Activated CD8-positive, alpha-beta T cell treated with anti-CD3 and anti-CD28 coated beads for 36 hours (primary cell): ENCODE measurements around the gene CRYGD. TPM values are rescaled to one million over a fixed set of nuclear protein-coding genes. Genes with fewer than 3 reads are reported as not detected.

ENCODE experiments used
- ATAC-seq: fragments of 200-7000 bp; cut with Tn5 transposase; one replicate; pipeline ENCODE4 v1.10.0; 2021; ENCODE audit warnings: mild to moderate bottlenecking, moderate library complexity
- CTCF ChIA-PET: fragments of 350-600 bp; sonication (Branson Sonifier 250); formaldehyde crosslinking; loops from one replicate; lab custom pipeline; 2021; ENCODE audit warnings: antibody characterized with exemption; lab: Charles Lee
- POLR2A ChIA-PET: fragments of 350-600 bp; sonication (Branson Sonifier 250); formaldehyde crosslinking; loops from one replicate; lab custom pipeline; 2021; ENCODE audit warnings: antibody characterized with exemption; lab: Charles Lee
- DNase-seq: peaks from one replicate; pipeline ENCODE4 v3.0.0-alpha.2; 2020
- H3K27ac Mint-ChIP-seq: one replicate; pipeline ENCODE4 v1.8.0; 2021; ENCODE audit warnings: mild to moderate bottlenecking, mixed read lengths
- H3K27me3 Mint-ChIP-seq: one replicate; pipeline ENCODE4 v1.8.0; 2021; ENCODE audit warnings: mixed read lengths
- H3K36me3 Mint-ChIP-seq: one replicate; pipeline ENCODE4 v1.8.0; 2021; ENCODE audit warnings: low read depth, mixed read lengths
- H3K4me1 Mint-ChIP-seq: one replicate; pipeline ENCODE4 v1.8.0; 2021; ENCODE audit warnings: low read depth, mixed read lengths
- H3K4me3 Mint-ChIP-seq: one replicate; pipeline ENCODE4 v1.8.0; 2021; ENCODE audit warnings: mild to moderate bottlenecking, moderate library complexity, mixed read lengths
- H3K9me3 Mint-ChIP-seq: one replicate; pipeline ENCODE4 v1.8.0; 2021; ENCODE audit warnings: mixed read lengths
- CTCF ChIP-seq: fragments of 200-600 bp; IDR thresholded peaks from one replicate; pipeline ENCODE4 v1.8.0; 2022; ENCODE audit warnings: antibody characterized with exemption, mild to moderate bottlenecking
- intact Hi-C: fragments of 100-400 bp; cut with micrococcal nuclease; formaldehyde crosslinking; loops from one replicate; pipeline ENCODE4 v1.10.0; 2022
- total RNA-seq, 2 experiments: library from RNA; stranded (reverse); gene quantifications; one replicate each; pipeline ENCODE4 v1.2.3, GENCODE V29; 2021

CRYGD gene
- total RNA-seq, 2 experiments from 2014 or later, result not detected

DNA sequence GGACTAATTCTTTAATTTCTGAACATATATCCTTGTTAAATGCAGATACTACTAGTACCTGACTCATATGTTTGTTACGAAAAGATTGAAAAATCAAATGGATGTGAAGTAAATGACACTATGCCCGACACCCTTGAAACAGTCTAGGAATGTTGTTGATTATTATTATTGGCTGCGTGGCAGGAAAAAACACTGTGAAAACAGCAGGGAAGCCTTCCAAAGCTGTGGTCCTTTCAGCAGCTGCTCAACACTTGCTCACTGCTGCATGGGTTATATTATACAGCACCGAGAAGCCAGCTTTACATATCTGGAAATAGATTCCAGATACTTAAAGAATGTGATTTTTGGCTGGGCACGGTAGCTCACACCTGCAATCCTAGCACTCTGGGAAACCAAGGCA lies 26.5 kb downstream of the CRYGD start:
- CTCF ChIA-PET, result interaction anchor here (0.9 kb wide), 1 partner anchor 15 kb away, joined by 3 read pairs; no protein-coding TSS in a partner anchor
- POLR2A ChIA-PET, result no interaction called here
- DNase-seq (no peak), ATAC-seq (no peak)
- no peaks in the 10 kb centered on the region for H3K9me3 Mint-ChIP-seq
- peaks cover 9% of the 10 kb centered on the region for H3K27me3 Mint-ChIP-seq
- peaks cover 5% of the 10 kb centered on the region for H3K4me1 Mint-ChIP-seq
- TF ChIP-seq CTCF, result no peak
- H3K27ac Mint-ChIP-seq, result no peak overlapping the region
- H3K36me3 Mint-ChIP-seq, result no peaks in the 10 kb centered on the region
- H3K4me3 Mint-ChIP-seq, result no peak overlapping the region
- intact Hi-C loops, result no loop called here

- TF ChIP-seq CTCF, result no peak
- Mint-ChIP-seq H3K9me3 (no peaks in the 10 kb centered on the region), H3K36me3 (no peaks in the 10 kb centered on the region), H3K4me1 (peaks cover 5% of the 10 kb centered on the region), H3K4me3 (no peak overlapping the region), H3K27me3 (peaks cover 8% of the 10 kb centered on the region), H3K27ac (no peak overlapping the region)
- DNase-seq (no peak), ATAC-seq (no peak)
- intact Hi-C loops, result no loop called here
- CTCF ChIA-PET, result interaction anchor here (0.9 kb wide), 1 partner anchor 14 kb away, joined by 3 read pairs; no protein-coding TSS in a partner anchor
- POLR2A ChIA-PET, result no interaction called here
Observed at GRCh38 chr2:208097313-208097712, 27.0 kb downstream of the CRYGD start.

GRCh38 chr2:208096080-208096479 lies 28.2 kb downstream of the CRYGD start:
- H3K9me3 Mint-ChIP-seq, result no peaks in the 10 kb centered on the region
- no peak overlapping the region for H3K27ac Mint-ChIP-seq
- intact Hi-C loops, result no loop called here
- peaks cover 3% of the 10 kb centered on the region for H3K27me3 Mint-ChIP-seq
- DNase-seq (no peak), ATAC-seq (no peak)
- H3K36me3 Mint-ChIP-seq, result no peaks in the 10 kb centered on the region
- POLR2A ChIA-PET, result no interaction called here
- TF ChIP-seq CTCF, result no peak
- CTCF ChIA-PET, result no interaction called here
- H3K4me3 Mint-ChIP-seq, result no peak overlapping the region
- H3K4me1 Mint-ChIP-seq, result peaks cover 3% of the 10 kb centered on the region

DNA sequence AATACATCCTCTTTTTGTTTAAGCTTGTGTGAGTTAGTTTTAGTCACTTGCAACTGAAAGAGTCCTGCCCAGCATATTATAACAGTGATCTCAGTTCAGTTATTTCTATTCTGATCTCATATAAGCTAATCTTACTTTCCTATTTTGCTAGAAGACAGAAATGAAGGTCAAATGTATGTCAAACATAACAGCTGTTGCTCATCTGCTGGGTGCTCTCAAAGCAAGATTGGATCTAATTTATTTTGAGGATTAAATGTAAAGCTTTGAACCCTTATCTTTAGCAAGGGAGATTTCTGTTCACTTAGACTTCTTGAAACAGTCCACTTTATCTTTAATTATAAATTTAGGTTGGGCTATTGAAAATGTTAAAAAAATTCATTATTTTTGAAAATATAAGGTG lies 31.2 kb downstream of the CRYGD start:
- TF ChIP-seq CTCF, result no peak

GRCh38 chr2:208092093-208092832 lies 32.1 kb downstream of the CRYGD start:
- ATAC-seq (no peak), DNase-seq (no peak)
- Mint-ChIP-seq H3K36me3 (no peaks in the 10 kb centered on the region), H3K4me3 (no peak overlapping the region), H3K9me3 (peaks cover 3% of the 10 kb centered on the region), H3K27ac (no peak overlapping the region), H3K27me3 (no peaks in the 10 kb centered on the region), H3K4me1 (no peaks in the 10 kb centered on the region)
- ChIA-PET CTCF (interaction anchor here (1.3 to 2.3 kb wide), 2 partner anchors 12 to 281 kb away, joined by 3 to 5 read pairs; no protein-coding TSS in a partner anchor), POLR2A (no interaction called here)
- no peak for TF ChIP-seq CTCF
- intact Hi-C loops, result no loop called here

More for the DNA sequence above, 31.2 kb downstream of the CRYGD start:
- ChIA-PET POLR2A (no interaction called here), CTCF (no interaction called here)
- H3K36me3 Mint-ChIP-seq, result no peaks in the 10 kb centered on the region
- intact Hi-C loops, result no loop called here
- no peak for DNase-seq
- ATAC-seq, result no peak
- no peak overlapping the region for H3K27ac Mint-ChIP-seq
- H3K4me1 Mint-ChIP-seq, result no peaks in the 10 kb centered on the region
- H3K9me3 Mint-ChIP-seq, result peaks cover 3% of the 10 kb centered on the region
- H3K27me3 Mint-ChIP-seq, result no peaks in the 10 kb centered on the region
- H3K4me3 Mint-ChIP-seq, result no peak overlapping the region
